Stimulated activated CD8-positive, alpha-beta memory T cell treated with anti-CD3 and anti-CD28 coated beads, Interleukin-15, amount 100 ng/mL, for 24 hours (primary cell): ENCODE data around the gene THRB.

Source experiments
- DNase-seq: peaks from one replicate; pipeline ENCODE4 v3.0.0-alpha.2; 2020; ENCODE audit warnings: low read depth

The THRB gene

DNA sequence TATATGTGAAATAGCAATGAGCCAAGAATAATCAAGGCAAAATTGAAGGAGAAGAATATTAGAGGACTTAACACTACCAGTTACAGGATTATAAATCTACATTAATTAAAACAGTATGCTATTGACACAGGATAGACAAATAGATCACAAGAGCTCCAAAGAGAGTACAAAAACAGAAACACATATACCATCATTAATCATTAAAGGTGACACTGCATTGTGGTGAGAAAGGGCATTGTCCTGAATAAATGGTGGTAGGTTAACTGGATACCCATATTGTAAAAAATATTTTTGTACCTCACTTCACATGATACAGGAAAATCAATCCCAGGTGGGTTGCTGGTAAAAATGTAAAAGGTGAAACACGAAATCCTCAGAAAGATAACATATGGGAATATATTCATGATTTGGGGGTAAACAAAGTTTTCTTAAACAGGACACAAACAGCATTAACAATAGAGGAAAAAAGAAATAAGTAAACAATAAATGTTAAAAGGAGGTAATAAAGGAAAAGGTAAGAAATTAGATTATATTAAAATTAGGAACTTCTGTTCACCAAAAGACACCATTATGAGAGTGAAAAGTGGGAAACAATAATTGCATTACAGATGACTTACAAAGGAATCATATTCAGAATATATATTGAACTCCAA, 145.2 kb downstream of the THRB start:
- DNase-seq, result no peak

DNA sequence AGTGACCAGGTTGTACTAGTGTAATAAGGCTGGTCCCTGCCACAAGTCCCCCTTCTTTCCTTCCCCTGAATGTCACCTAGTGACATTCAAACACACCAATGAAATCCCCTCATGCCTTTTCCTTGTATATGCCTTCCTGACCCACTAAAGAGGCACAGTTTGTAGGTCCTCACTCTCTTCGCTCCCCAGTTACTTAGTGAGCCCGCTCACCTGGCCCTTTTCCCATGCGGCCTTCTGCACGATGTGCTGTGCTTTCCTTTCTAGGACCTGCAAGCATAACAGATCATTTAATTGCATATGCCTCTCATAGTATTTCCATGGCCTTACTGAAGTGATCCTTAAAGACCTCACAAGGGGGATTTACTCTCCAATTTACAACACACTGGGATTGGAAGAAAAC, 146.3 kb downstream of the THRB start:
- DNase-seq, result no peak

DNA sequence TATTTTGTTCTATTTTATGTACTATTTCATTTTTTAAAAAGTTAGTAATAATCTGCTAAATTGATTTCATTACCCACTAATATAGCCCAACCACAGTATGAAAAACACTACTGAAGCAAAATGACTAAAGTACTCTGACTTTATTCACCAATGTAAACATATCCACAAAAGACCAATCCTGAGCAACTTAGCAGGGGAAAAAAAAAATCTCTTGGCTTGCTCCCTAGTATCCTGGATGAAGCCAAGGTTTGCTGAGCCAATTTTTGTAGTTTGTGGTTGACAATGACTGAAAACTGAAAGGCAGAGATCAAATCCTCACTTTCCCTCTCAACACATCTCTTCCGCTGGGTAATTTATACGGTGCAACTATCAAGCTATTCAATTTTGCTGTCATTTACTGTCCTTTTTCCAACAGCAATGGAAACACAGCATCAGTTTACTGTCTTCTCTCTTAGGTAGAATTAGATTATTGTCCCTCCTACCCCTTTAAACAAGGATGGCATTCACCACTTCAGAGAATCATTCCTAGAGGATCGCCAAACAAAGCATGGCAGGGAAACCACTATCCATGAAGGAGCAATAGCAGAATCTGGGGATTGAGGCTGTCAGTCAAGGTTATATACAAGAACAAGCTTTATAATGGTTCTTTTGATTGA, 149.7 kb downstream of the THRB start:
- DNase-seq, result no peak

DNA sequence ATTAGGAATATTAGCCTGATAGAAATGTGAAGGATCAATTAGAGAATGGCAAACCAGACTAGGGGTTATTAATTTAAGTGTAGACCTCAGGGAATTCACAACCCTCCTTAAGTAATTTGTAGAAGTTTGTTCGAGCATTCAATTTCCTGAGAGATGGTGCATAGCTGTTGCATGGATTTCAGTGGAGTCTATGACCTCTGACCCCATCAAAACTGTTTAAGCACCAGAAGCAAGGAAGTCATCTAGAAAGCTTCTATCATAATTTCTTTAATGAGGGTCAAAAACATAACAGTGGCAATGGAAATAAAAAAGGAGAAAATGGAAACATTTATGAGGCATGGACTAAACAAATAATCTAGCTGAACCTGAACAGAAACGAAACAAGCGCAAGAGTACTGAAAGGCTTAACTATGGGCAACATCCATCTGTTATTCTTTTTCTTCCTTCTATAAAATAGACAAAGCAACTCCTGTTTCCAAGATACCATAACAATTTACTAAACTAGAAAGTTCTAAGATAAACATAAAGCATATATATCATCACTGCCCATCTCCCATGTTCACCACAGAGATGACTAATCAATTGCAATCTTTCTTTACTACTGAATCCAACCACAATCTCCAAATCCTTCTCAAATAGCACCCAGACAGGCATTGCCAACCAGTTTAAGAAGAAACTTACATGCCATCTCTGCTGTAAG, 151.4 kb downstream of the THRB start:
- no peak for DNase-seq

DNA sequence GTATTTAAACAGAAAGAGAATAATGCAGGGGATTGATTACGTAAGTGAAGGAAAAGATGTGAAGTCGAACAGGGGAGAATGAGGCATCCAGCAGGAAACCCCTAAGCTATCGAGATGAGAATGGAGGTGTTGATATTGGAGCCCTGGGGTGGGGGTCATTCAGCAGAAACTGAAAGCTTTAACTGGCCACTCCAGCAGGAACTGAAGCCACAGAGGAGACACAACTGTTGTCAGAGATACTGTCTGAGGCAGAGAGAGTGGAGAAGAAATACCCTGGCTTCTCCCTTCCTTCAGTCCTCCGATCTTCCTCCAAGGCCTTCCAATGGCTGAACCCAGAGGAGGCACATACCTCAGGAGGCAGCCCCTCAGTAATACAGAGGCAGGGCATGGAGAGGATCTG, 152.4 kb downstream of the THRB start:
- DNase-seq, result no peak

DNA sequence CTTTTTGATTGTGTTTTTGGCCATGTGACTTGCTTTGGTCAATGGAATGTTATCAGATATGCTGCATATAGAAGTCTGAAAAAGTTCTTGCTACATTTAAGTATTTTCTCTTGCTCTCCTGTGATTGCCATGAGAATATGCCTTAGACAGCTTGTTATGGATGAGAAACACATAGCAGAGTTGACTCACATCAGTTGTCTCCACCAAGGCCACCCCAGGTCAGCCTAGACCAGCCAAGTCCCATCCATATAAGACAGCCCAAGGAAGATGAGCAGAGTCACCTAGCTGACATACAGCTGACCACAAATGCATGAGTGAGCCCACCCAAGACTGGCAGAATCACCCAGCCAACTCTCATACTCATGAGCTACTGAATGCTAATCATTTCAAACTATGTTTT, 153.0 kb downstream of the THRB start:
- no peak for DNase-seq

DNA sequence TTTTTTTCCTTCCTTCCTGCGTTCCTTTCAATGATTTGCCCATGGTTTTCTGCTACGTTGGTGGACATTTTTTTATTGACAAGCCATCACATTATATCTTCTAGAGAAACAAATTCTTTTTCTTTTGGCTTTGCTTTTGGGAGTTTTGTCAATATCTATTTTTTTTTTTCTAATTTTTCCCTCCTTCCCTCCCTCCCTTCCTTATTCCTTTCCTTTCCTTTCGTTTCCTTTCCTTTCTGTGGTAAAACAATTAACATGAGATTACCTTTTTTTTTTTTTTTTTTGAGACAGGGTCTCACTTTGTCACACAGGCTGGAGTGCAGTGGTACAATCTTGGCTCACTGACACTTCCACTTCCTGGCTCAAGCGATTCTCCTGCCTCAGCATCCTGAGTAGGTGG, 153.7 kb downstream of the THRB start:
- no peak for DNase-seq

DNA sequence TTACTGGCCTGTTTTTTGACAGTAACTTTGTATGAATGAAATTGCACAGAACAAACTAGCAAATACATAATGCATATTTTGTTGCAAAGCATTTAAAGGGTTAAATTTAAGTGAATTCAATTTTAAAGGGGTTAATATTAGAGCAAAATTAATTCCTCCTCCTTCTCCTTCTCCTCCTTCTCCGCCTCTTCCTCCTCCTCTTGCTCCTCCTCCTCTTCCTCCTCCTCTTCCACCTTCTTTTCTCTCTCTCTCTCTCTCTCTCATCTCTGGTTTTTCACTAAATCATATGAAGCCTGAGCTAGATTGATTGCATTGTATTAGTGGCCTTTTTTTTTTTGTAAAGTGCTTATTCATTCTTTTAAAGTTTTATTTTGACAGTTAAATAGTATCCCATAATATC, 154.5 kb downstream of the THRB start:
- DNase-seq, result no peak

DNA sequence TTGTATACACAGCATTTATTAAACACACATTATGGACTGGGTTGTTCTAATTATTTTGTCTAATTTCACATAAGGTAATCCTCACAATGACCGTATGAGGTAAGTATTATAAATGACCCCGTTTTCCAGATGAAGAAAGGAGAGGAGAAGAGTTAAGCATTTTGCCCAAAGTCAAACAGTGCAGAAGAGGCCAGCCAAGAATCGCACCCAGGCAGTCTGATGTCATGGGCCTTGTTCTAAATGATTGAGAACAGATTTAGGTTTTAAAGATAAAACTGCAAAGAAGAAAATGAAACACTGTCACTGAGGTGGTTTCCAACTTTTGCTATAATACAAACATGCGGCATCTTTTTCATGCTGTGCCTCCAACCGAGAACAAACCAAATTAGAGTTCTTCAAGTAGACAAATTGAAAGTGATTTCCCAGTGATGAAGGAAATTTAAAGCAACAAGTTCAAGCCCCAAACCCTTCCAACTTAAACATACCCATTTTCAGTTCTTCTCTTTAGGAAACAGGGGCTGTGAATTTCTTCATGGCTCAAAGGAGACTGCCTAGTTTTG, 155.3 kb downstream of the THRB start:
- DNase-seq, result no peak

DNA sequence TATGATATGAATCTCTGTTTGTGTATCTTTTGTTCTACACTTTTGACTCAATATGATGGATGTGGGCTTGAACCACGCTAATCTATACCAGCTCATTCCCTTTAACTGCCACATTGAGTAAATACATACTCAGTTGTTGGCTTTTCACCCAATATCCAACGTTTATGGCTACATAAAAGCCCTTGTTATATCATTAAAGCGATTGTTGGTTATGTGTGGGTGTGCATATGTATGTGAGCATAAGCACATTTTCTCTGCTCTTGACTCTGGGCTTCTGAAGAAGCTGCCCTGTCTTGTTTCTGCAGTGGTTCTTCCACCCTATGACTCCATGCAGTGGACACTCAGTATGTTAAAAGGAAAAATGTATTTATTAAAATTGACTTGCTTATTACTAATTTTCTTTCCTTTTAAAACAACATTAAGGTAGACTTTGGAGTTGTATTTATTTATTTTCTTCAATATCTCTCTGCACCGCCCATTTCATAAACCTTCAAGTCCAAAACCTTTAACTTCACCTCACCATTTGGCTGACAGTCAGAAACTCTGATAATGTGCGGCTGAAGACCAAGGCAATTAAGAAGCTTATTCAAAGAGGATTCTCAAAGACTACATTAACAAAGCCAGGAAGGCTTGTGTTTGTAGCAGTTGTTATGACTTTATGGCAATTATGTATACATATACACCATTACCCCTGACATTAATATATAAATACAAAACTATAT, 156.1 kb downstream of the THRB start:
- DNase-seq, result no peak

DNA sequence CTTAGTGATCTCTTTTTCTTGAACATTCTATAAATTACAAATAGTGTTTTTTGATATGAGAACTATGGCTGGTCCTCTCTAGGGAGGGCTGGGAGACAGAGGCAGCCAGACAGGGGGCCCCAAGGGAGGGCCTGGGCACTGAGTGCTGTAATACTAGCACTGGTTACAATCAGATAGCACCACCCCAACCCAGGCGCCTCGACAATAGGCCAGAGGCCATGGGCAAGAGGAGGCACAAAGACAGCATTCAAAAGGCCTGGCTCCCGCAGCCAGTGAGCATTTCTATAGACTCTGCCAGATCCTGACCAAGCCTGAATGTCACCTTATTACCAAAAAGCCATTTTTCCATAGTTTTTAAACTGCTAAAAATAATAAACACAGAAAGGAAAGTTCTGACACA, 158.5 kb downstream of the THRB start:
- no peak for DNase-seq

DNA sequence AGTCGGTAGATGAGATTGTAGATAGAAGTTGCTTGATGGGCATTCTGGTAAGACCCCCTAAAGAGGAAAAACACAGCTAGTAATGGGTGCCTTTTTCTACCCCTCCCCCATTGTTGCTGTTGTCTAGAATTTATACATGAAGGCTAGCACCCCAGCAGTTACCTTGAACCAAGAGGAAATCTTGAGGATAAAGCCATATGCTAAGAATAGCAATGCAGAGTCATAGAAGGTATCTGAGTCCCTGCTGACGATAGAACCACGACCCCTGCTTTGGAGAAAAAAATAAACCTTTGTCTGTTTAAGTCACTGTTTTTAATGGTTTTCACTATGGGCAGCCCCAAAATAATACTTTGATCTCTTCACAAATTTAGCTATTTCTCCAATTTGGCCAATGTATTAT, 162.6 kb downstream of the THRB start:
- DNase-seq, result no peak

DNA sequence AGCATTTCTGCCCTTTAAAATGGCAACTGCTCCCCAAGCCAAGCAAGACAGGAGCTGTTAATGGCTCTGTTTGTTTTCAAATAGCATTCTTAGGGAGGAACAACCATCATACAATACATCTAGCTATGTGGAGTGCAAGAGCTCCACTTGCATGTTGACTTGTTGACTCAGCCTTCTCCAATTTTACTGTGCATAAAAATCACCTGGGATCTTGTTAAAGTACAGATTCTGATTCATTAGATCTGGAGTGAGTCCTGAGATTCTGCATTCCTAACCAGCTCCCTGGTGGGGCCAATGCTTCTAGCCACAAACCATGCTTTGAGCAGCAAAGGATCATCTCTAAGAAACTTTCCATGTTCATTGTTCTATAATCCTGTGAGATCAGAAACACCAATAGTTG, 171.4 kb downstream of the THRB start:
- DNase-seq, result no peak

DNA sequence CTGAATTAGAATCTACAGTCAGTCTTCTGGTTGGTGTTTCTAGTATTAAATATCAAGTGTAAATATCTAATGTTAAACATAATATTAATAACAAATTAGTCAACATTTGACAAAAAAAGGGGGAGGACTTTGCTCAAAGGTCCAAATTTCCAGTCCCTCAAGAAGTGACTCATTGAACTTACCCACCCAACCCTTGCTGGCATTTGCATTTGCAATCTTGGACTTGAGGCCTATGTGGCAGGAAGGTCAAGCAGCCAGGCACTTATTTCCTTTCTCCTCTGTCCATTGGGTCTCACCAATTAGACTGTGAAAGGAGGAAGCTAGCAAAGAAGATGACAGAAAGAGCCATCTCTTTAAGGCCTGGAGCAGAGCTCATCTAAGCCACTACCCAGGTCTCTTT, 174.0 kb downstream of the THRB start:
- no peak for DNase-seq

DNA sequence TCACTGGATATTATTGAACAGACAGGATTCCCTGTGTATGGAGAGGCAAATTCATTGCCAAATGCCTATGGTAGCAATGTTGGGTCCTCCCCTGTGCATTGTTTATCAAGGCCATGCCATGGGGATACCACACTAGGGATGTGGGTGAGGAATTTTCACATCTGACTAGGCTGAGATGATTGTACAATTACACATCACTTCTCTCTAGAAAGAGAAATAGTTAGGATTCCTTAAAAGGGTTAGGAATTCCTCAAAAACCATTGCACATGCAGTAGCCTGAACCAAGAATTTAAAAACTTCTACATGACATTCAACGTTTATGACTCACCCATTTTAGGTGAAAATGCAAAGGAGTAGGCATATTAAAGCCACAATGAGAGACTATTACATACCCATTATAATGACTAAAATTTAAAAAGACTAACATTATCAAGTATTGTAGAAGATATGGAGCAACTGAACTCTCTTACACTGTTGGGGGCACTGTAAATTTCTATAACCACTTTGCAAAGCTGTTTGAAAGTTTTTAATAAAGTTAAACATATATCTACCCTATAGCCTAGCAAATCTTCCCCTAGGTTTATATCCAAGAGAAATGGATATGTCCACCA, 175.9 kb downstream of the THRB start:
- no peak for DNase-seq

DNA sequence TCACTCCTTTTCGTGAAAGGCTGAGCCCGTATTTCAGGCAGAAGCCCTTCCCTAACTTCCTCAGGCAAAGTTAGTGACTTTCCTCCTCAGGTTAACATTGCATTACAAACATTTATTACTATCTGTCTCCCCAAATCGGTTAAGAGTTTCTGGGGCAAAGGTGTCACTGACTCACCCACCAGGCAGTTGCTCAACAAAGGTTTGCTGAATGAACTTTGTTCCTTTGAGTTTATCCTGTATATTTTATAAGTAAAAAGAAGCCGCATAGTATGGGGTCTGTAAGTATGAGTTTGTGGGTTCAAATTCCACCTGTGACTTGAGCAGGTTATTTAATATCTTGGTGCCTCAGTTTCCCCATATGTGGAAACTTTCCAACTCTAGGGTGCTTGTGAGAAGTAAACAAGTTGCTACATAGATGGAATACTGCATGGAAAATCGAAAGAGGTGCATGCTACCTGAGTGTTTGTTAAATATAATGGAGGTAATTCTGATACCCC, 177.7 kb downstream of the THRB start:
- DNase-seq, result no peak

DNA sequence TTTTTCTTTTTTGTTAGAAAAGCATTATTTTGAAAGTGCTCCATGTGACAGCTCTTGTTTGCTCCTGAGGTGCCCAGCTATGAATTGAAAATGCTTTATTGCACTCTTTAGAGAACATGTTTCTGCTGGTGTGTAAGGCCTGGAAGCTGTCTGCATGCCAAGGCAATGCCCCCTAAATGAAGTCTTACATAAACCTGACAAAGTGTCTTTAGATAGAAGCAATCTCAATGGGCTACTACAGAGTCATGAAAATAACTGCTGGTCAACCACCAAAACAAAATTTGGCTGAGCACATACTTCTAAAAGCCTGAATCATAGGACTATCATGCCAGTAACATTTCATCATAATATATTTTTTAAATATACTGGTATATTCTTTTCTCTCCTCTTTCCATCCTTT, 178.7 kb downstream of the THRB start:
- DNase-seq, result no peak

DNA sequence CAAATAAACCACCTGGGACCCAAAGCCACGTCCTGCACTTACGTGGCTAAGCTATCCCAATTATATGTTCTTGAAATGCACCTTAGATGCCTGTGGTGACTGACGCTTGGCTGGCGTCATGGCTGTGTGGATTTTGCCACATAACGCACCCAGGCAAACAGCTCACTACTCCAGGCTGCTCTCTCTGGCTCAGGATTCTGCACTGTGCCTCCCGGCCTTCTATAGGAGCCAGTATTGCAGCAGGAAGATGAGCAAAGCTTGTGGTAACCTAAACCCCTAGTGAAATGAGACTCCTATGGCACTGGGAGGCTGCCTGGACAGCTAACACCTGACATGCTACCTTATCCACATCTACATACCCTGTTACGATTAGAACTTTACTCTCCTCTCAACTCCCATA, 179.3 kb downstream of the THRB start:
- no peak for DNase-seq

DNA sequence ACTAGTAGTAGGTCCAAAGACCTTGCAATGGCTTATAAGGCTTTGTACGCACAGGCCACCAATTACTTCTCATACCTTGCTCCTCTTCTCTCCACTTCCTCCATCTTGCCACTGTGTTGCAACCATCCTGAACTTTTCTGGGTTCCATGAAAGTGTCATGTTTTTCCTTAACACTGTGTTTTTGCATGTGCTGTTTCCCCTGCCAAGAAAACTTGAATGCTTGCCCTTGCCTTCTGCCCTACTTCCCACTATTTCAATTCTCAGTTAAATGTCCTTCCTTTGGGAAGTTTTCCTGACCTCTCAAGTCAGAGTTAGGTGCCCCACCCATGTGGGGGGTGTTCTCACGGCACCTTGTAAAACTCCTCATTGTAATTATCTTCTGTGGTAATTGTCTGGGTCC, 182.8 kb downstream of the THRB start:
- no peak for DNase-seq

DNA sequence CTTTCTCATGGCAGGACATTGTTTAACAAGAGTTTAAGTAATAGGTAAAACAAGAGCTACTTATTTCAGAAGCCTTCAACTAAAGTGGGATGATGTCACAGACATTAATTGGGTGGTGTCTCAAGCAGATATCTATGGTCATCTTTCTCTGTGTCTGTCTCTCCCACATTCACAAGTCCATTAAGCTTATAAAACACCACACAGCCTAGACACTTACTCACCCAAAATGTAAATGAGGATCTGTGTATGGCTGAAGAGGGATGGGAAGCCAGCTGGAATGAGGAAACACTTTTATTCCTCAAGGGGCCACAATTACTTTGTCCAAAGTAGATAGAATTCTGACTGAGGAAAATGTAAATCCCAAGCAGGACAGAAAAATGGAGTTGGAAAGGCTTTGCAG, 183.8 kb downstream of the THRB start:
- DNase-seq, result no peak

DNA sequence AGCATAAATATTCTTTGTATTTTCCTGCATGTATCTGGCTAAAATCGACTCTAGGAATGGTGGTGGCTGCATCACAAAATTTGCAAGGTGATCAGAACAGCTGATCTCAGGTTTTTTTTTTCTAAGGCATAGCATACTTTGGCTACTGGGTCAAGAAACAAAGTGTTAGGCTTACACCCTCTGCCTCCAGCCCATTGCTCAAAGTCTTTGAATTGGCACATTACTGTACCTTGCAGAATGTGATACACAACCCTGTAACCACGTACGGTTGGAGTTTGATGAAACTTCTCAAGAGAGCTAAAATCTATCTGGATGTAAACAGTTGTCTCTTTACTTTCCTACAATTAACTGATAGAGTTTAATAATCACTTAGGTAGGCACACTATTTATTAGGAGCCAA, 188.1 kb downstream of the THRB start:
- DNase-seq, result no peak
